ENCODE data around the gene PPP2R3A. TPM values are rescaled to one million over a fixed set of nuclear protein-coding genes. Genes with fewer than 3 reads are reported as not detected.

Gene PPP2R3A
- total and polyA plus RNA-seq, 2 of the 4 experiments (the other 2 are of a cell fraction): 11.3 to 37.3 TPM

DNA sequence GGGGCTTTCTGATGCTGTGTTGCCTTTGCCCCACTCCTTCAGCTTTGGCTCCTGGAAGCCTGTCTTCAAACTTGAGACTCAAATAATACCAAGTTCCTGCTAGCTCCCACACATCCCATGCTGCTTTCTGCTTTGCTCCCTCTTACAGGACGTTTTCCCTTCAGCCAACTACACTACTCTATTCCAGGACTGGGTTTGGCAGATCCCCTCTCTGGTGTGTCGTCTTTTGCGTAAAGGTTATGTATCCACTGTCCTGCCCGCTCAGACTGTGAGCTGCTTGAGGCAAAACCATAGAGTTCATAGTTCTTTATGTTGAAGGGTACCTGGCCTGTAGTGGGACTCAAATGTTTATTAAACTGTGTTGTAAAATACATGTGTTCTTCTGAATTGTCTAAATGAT lies 25.4 kb downstream of the PPP2R3A start:
- POLR2A ChIA-PET (ENCODE audit: unreplicated experiment): no interaction called here
- peak overlapping the region; percentile 84 for H3K4ac ChIP-seq (ENCODE audit: low read depth, low read length)
- H3K9ac ChIP-seq (ENCODE audit: low read depth, low read length): no peak overlapping the region
- peak overlapping the region; percentile 54; the same call in 1 of the 2 replicates for H4K91ac ChIP-seq (ENCODE audit: insufficient read depth, low read depth, low read length)
- H2BK20ac ChIP-seq (ENCODE audit: low read depth, low read length): peak overlapping the region; percentile 83
- H2AK5ac ChIP-seq (ENCODE audit: low read depth, low read length): peak overlapping the region; percentile 87
- TF ChIP-seq CHD1 (IDR thresholded peaks at IDR 0.05; ENCODE audit: low read depth, low read length) (no peak), MXI1 (IDR thresholded peaks at IDR 0.05; ENCODE audit: borderline replicate concordance, low read depth, low read length) (no peak), POLR2A (IDR thresholded peaks at IDR 0.05; ENCODE audit: low read depth, low read length) (no peak), CEBPB (IDR thresholded peaks at IDR 0.05; ENCODE audit: low read depth, low read length) (no peak), MAZ (IDR thresholded peaks at IDR 0.05; ENCODE audit: borderline replicate concordance, low read depth, low read length) (no peak), FOS (IDR thresholded peaks at IDR 0.05; ENCODE audit: low read depth, low read length) (no peak), RCOR1 (IDR thresholded peaks at IDR 0.05; ENCODE audit: insufficient replicate concordance, low read length) (no peak)
- TF ChIP-seq, protein P1, sequence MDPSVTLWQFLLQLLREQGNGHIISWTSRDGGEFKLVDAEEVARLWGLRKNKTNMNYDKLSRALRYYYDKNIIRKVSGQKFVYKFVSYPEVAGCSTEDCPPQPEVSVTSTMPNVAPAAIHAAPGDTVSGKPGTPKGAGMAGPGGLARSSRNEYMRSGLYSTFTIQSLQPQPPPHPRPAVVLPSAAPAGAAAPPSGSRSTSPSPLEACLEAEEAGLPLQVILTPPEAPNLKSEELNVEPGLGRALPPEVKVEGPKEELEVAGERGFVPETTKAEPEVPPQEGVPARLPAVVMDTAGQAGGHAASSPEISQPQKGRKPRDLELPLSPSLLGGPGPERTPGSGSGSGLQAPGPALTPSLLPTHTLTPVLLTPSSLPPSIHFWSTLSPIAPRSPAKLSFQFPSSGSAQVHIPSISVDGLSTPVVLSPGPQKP (IDR thresholded peaks at IDR 0.05; ENCODE audit: borderline replicate concordance, low read depth, low read length): no peak
- H4K5ac ChIP-seq (ENCODE audit: low read depth, low read length): peak overlapping the region; percentile 12; the same call in 1 of the 2 replicates
- H3K9me3 ChIP-seq (ENCODE audit: control insufficient read depth, insufficient read depth, low read length): no peaks in the 10 kb centered on the region
- H4K8ac ChIP-seq (ENCODE audit: low read depth in 2 of 2, low read length in 2 of 2): peak overlapping the region in 1 of 2 experiments; percentile 10; a peak in 2 of 4 replicates
- H2BK120ac ChIP-seq (ENCODE audit: low read depth, low read length): peak overlapping the region; percentile 87
- no peak for DNase-seq
- dilution Hi-C loops (cut with HindIII; ENCODE audit: low sequenced_read_pairs, unreplicated experiment): no loop called here
- H2BK5ac ChIP-seq (ENCODE audit: low read depth, low read length, poor library complexity, severe bottlenecking): peak overlapping the region; percentile 86
- H3K79me1 ChIP-seq (ENCODE audit: low read depth in 1 of 2, low read length in 2 of 2): peaks cover 34 to 73% of the 10 kb centered on the region in 2 experiments
- peak overlapping the region; percentile 61 for H3K27ac ChIP-seq (ENCODE audit: insufficient read depth, low read length)
- peaks cover 4% of the 10 kb centered on the region; the same call in 1 of the 2 replicates for H4K20me1 ChIP-seq (ENCODE audit: insufficient read depth, low read length)
- peak overlapping the region; percentile 84 for H2AK9ac ChIP-seq (replicated peaks; ENCODE audit: low read depth, low read length, poor library complexity)
- intact Hi-C loops (cut with micrococcal nuclease): no loop called here
- peaks cover 10% of the 10 kb centered on the region for H3K4me1 ChIP-seq (ENCODE audit: control insufficient read depth, insufficient read depth, low read length)
- in situ Hi-C loops (cut with MboI; ENCODE audit: low sequenced_read_pairs): no loop called here
- peak overlapping the region; percentile 89; the same call in 2 of the 3 replicates for H2BK15ac ChIP-seq (ENCODE audit: low read depth, low read length)
- H3K27me3 ChIP-seq (ENCODE audit: control insufficient read depth, insufficient read depth, low read length): no peaks in the 10 kb centered on the region
- ATAC-seq (ENCODE audit: low read depth): no peak
- H3K36me3 ChIP-seq (ENCODE audit: control insufficient read depth, insufficient read depth, low read length): no peaks in the 10 kb centered on the region; the same call in 1 of the 2 replicates
- 100% methylated on average over 1 of the region's 4 CpGs; no CpG with 5 or more reads in 1 of the 2 experiments for WGBS, 2 experiments (ENCODE audit: extremely low coverage in 2 of 2, insufficient read length in 1 of 2)
- no peak overlapping the region for H3K4me2 ChIP-seq (ENCODE audit: low read depth, low read length)
- H2AFZ ChIP-seq (replicated peaks; ENCODE audit: low read length, poor library complexity): no peak overlapping the region
- H3K23ac ChIP-seq (ENCODE audit: low read depth, low read length): peak overlapping the region; percentile 86
- H3K18ac ChIP-seq (ENCODE audit: low read depth, low read length): peak overlapping the region; percentile 50; the same call in 1 of the 2 replicates
- H3K14ac ChIP-seq (replicated peaks; ENCODE audit: low read depth, low read length): peak overlapping the region; percentile 86
- no TSS peak for BruUV-seq (replicated peaks)
- H3K4me3 ChIP-seq (ENCODE audit: insufficient read depth, low read depth, low read length): no peak overlapping the region
- no peak overlapping the region; the same call in 1 of the 2 replicates for H3K56ac ChIP-seq (ENCODE audit: extremely low read depth, insufficient read depth, low read length)
- peaks cover 9% of the 10 kb centered on the region for H3K9me1 ChIP-seq (ENCODE audit: insufficient read depth, low read length)
- CTCF ChIA-PET: interaction anchor here (1.4 kb wide), 1 partner anchor 9 kb away, joined by 3 read pairs; no protein-coding TSS in a partner anchor
